Measurements from ENCODE around the gene FAR1.

DNA sequence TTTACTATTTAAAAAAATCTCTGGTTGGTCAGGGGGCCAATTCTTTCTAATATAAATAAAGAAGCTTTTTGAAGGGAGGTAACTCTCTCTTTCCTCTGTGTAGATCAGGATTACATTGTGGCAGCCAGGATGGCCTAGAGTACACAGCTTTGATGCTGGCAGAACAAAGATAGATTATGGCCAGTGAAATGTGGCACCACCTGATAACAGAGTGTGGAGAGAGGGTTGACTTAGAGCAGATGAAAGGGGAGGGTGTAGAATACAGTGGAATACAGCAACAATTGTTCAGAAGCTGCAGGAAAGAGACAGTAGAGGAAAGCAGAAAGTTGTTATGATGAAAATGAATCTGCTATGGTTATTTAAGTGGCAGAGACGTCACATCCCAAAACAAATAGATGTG lies 99.0 kb downstream of the FAR1 start:
- TF ChIP-seq POLR2AphosphoS5 (IDR thresholded peaks at IDR 0.05), result no peak
- no peak for TF ChIP-seq POLR2A (IDR thresholded peaks at IDR 0.05; ENCODE audit: low read depth)
- TF ChIP-seq, protein P1, sequence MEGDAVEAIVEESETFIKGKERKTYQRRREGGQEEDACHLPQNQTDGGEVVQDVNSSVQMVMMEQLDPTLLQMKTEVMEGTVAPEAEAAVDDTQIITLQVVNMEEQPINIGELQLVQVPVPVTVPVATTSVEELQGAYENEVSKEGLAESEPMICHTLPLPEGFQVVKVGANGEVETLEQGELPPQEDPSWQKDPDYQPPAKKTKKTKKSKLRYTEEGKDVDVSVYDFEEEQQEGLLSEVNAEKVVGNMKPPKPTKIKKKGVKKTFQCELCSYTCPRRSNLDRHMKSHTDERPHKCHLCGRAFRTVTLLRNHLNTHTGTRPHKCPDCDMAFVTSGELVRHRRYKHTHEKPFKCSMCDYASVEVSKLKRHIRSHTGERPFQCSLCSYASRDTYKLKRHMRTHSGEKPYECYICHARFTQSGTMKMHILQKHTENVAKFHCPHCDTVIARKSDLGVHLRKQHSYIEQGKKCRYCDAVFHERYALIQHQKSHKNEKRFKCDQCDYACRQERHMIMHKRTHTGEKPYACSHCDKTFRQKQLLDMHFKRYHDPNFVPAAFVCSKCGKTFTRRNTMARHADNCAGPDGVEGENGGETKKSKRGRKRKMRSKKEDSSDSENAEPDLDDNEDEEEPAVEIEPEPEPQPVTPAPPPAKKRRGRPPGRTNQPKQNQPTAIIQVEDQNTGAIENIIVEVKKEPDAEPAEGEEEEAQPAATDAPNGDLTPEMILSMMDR (IDR thresholded peaks at IDR 0.05), result no peak
- TF ChIP-seq EP300 (IDR thresholded peaks at IDR 0.05), result no peak

All from esophagus muscularis mucosa (tissue), 4 donors.